GM12873 (cell line): ENCODE results near the gene WNK1.

Experiments
- TF ChIP-seq, protein P1 (sequence below): IDR thresholded peaks from 2 replicates; pipeline ENCODE4 v1.5.1; 2012; ENCODE audit warnings: low read depth, mild to moderate bottlenecking, moderate library complexity, low read length, control low read depth; ENCODE audit not compliant: insufficient read depth; ENCODE audit errors: missing control alignments

Gene WNK1

DNA sequence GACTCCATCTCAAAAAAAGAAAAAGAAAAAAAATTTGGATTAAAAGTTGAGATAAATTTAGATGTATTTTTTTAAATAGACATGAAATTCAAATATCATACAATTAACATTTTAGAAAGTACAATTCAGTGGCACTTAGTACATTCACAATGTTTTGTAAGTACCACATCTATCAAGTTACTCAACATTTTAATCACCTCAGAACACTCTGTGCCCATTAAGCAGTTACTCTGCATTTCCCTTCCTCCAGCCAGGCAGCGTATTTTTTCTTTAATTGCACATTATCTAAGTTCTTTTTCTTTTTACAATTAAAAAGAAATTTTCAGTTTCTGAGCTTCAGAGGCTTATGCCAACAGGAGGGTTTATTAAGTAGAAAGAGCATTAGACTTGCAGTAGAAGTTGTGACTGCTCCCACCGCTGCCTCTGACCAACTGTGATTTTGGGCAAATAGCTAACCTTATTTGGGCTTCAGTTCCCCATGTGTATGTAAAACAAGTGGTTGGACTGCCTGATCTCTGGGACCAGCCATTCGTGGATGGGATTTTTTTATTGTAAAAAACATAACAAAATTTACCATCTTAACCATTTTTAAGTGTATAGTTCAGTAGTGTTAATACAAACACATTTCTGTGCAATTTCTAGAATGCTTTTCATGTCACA lies 65.7 kb downstream of the WNK1 start:
- TF ChIP-seq, protein P1, sequence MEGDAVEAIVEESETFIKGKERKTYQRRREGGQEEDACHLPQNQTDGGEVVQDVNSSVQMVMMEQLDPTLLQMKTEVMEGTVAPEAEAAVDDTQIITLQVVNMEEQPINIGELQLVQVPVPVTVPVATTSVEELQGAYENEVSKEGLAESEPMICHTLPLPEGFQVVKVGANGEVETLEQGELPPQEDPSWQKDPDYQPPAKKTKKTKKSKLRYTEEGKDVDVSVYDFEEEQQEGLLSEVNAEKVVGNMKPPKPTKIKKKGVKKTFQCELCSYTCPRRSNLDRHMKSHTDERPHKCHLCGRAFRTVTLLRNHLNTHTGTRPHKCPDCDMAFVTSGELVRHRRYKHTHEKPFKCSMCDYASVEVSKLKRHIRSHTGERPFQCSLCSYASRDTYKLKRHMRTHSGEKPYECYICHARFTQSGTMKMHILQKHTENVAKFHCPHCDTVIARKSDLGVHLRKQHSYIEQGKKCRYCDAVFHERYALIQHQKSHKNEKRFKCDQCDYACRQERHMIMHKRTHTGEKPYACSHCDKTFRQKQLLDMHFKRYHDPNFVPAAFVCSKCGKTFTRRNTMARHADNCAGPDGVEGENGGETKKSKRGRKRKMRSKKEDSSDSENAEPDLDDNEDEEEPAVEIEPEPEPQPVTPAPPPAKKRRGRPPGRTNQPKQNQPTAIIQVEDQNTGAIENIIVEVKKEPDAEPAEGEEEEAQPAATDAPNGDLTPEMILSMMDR = no peak

DNA sequence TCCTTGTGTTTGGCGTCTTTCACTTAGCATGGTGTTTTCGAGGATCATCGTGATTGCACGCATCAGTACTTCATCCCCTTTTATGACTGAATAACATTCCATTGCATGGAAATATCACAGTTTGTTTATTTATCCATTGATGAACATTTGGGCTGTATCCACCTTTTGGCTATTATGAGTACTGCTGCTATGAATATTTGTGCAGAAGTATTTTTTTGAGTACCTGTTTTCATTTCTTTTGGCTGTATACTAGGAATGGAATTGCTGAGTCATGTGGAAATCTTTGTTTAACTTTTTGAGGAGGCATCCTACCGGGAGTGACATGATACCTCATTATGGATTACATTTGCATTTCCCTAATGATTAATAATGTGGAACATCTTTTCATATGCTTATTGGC lies 66.4 kb downstream of the WNK1 start:
- TF ChIP-seq, protein P1 = no peak

DNA sequence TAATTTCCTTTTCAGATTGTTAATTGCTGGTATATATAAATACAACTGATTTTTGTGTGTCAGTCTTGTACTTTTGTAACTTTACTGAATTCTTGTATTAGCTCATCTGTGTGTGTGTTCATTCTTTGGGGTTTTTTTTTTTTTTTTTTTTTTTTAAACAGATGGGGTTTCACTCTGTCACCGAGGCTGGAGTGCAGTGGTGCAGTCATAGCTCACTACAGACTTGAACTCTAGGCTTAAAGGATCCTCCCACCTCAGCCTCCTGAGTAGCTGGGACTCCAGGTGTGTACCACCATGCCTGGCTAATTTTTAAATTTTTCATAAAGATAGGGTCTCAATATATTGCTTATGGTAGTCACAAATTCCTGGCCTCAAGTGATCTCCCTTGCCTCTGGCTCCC lies 68.0 kb downstream of the WNK1 start:
- TF ChIP-seq, protein P1 = no peak

- TF ChIP-seq, protein P1 = no peak
Observed at GRCh38 chr12:823028-823698, 70.8 kb downstream of the WNK1 start.

DNA sequence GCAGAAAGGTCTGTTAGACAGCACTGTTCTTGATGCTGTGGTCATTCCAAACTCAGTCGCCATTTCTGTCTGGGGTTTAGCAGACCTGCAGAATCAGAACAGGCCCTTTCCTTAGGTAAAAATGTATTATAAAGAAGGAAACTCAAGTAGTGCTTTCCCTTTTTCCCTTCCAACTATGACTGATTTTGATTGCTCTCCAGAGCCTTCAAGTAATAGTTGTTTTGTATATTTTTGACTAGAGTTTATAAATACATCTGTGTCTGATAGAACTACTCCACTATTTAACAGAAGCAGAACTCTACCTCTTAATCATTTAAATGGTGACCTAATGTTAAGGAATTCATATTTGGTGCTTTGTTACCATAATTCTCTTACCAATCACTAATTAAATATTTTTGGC lies 74.0 kb downstream of the WNK1 start:
- TF ChIP-seq, protein P1 = no peak

GRCh38 chr12:828726-829395 lies 76.5 kb downstream of the WNK1 start:
- TF ChIP-seq, protein P1 = no peak

DNA sequence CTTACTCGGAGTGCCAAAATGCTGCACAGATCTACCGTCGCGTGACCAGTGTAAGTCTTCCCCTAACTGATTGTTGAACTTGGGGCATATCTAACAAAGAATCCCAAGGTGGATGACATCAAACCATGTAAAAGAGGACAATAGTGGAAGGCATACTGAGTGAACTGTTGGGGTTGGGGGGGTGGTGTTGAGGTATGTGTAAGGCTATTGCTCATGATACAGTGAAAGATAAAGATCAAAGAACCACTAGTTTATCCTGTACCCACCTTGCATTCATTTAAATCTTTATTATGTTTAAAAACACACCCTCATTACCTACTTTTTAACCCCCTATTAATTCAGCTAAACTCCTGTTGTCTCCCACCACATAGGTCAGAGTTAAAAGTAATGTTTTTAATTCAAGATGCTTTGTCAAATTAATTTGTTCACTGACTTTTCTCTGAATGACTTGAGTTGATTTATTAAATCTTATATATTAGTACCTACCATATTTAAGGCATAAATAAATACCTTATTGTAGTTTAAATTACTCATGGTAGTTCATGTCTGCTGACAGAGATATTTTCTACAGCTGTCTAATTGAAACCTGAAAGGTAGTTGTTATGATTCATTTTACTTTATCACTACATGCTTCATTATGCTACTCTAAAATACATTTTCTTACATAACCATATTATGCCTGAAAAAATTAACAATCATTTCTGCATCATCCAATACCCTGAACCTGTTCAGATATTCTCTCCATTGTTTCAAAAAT lies 77.9 kb downstream of the WNK1 start:
- TF ChIP-seq, protein P1 = no peak
